Measurements from ENCODE around the gene IL1F10. TPM values are rescaled to one million over a fixed set of nuclear protein-coding genes. Genes with fewer than 3 reads are reported as not detected.
A peak's percentile ranks its signal among the peaks of the same experiment; 100 is the strongest.

The IL1F10 gene
- total RNA-seq, 3 donors from 2014 or later = not detected

- DNase-seq (no peak), ATAC-seq (no peak)
- no peaks in the 10 kb centered on the region for H3K36me3 ChIP-seq (ENCODE audit: low read depth)
- no peaks in the 10 kb centered on the region for H3K4me1 ChIP-seq (ENCODE audit: low read depth)
- TF ChIP-seq, protein P1, sequence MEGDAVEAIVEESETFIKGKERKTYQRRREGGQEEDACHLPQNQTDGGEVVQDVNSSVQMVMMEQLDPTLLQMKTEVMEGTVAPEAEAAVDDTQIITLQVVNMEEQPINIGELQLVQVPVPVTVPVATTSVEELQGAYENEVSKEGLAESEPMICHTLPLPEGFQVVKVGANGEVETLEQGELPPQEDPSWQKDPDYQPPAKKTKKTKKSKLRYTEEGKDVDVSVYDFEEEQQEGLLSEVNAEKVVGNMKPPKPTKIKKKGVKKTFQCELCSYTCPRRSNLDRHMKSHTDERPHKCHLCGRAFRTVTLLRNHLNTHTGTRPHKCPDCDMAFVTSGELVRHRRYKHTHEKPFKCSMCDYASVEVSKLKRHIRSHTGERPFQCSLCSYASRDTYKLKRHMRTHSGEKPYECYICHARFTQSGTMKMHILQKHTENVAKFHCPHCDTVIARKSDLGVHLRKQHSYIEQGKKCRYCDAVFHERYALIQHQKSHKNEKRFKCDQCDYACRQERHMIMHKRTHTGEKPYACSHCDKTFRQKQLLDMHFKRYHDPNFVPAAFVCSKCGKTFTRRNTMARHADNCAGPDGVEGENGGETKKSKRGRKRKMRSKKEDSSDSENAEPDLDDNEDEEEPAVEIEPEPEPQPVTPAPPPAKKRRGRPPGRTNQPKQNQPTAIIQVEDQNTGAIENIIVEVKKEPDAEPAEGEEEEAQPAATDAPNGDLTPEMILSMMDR (IDR thresholded peaks at IDR 0.05) = no peak
- intact Hi-C loops (cut with DNase I, micrococcal nuclease) = no loop called here
- no peaks in the 10 kb centered on the region for H3K9me3 ChIP-seq
- no peak overlapping the region for H3K4me3 ChIP-seq
Observed at GRCh38 chr2:113105047-113105785, 37.4 kb downstream of the IL1F10 start.

- no peak for ATAC-seq
Observed at GRCh38 chr2:113111121-113111520, 43.4 kb downstream of the IL1F10 start.

GRCh38 chr2:113111823-113112287 is 44.1 kb downstream of the IL1F10 start:
- H3K36me3 ChIP-seq (ENCODE audit: low read depth) = no peaks in the 10 kb centered on the region
- ATAC-seq (peak; percentile 21), DNase-seq (no peak)
- no peak overlapping the region for H3K4me3 ChIP-seq
- intact Hi-C loops (cut with DNase I, micrococcal nuclease) = no loop called here
- no peaks in the 10 kb centered on the region for H3K9me3 ChIP-seq
- H3K4me1 ChIP-seq (ENCODE audit: low read depth) = no peaks in the 10 kb centered on the region
- TF ChIP-seq, protein P1 (IDR thresholded peaks at IDR 0.05) = no peak

More at GRCh38 chr2:113111121-113111520, 43.4 kb downstream of the IL1F10 start:
- intact Hi-C loops (cut with DNase I, micrococcal nuclease) = no loop called here
- TF ChIP-seq, protein P1 (IDR thresholded peaks at IDR 0.05) = no peak
- Histone ChIP-seq H3K4me3 (no peak overlapping the region), H3K4me1 (ENCODE audit: low read depth) (no peaks in the 10 kb centered on the region), H3K36me3 (ENCODE audit: low read depth) (no peaks in the 10 kb centered on the region), H3K9me3 (no peaks in the 10 kb centered on the region)
- no peak for DNase-seq

DNA sequence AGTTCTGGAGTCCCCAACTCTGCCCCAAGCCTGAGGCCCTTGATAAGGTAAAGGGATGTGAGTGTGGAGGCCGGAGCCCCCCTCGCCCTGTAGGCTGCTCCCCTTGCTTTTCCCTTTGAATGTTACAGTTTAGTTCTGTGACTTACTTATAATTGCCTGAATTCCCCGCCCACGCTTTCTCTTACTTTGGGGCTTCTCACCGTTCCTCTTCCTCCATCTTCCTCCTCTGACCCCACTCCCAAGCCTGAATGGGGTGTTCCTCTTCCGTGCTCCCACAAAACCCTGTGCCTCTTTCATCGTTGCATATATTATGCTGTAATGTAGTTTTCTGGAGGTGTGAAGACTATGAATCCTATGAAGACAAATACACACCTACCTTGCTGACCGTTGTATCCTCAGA is 44.7 kb downstream of the IL1F10 start:
- intact Hi-C loops (cut with DNase I, micrococcal nuclease) = no loop called here
- Histone ChIP-seq H3K4me1 (ENCODE audit: low read depth) (no peaks in the 10 kb centered on the region), H3K36me3 (ENCODE audit: low read depth) (no peaks in the 10 kb centered on the region), H3K9me3 (no peaks in the 10 kb centered on the region), H3K4me3 (no peak overlapping the region)
- DNase-seq = no peak
- TF ChIP-seq, protein P1 (IDR thresholded peaks at IDR 0.05) = no peak
- no peak for ATAC-seq

DNA sequence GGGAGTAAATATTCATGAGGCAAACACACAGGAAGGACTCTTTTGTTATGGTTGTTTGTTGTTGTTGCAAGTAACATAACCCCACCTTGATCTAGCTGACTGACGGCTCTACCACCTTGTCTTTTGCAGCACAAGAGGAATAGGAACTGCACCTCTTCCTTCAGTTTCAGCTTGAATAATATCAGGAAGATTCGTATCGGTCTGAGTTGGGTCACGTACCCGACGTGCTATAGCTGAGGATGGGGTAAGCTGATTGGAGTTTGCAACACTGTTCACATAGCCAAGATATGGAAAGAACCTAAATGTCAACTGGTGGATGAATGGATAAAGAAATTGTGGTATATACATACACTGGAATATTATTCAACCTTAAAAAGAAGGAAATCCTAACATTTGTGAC is 45.1 kb downstream of the IL1F10 start:
- ATAC-seq (no peak), DNase-seq (no peak)
- Histone ChIP-seq H3K9me3 (no peaks in the 10 kb centered on the region), H3K4me1 (ENCODE audit: low read depth) (peaks cover 3% of the 10 kb centered on the region), H3K4me3 (no peak overlapping the region), H3K36me3 (ENCODE audit: low read depth) (no peaks in the 10 kb centered on the region)
- intact Hi-C loops (cut with DNase I, micrococcal nuclease) = no loop called here
- TF ChIP-seq, protein P1 (IDR thresholded peaks at IDR 0.05) = no peak

Measured in mucosa of descending colon (tissue), 3 donors.